Fibroblast of lung (primary cell): ENCODE measurements around the gene CLCN3.

ENCODE experiments used
- CTCF ChIP-seq, 2 donors: IDR thresholded peaks in 1 of 2; conservative IDR thresholded peaks in 1 of 2; 1 replicate in 1 of 2; 2 replicates in 1 of 2; pipeline ENCODE4 v1.5.1; 2011 to 2012; ENCODE audit warnings: low read length in 2 of 2, control low read depth in 1 of 2, inconsistent platforms in 1 of 2, low read depth in 1 of 2, mild to moderate bottlenecking in 1 of 2
- EZH2 ChIP-seq: IDR thresholded peaks from 2 replicates; pipeline ENCODE4 v1.5.1; 2012; ENCODE audit warnings: low read length, control low read depth, mild to moderate bottlenecking; ENCODE audit errors: missing control alignments

- TF ChIP-seq CTCF (conservative IDR thresholded peaks at IDR 0.05 in 1 of 2, IDR thresholded peaks at IDR 0.05 in 1 of 2; ENCODE audit: low read depth in 1 of 2, low read length in 2 of 2) (no peak), EZH2 (no peak)
Measured at GRCh38 chr4:169689681-169690080, 69.3 kb downstream of the CLCN3 start.
